Ovary (tissue), 9 donors: Measurements from ENCODE around the gene CCDC12. TPM values are rescaled to one million over a fixed set of nuclear protein-coding genes. Genes with fewer than 3 reads are reported as not detected.

Experiments used
- DNase-seq, 5 donors: peaks; one replicate each; pipeline ENCODE4 v3.0.0-alpha.2; 2019 to 2020
- H3K27ac ChIP-seq, 2 donors: fragments of 200-600 bp; one replicate each; pipeline versions ENCODE4 v1.5.1 to v1.8.0; 2019 to 2022
- H3K27me3 ChIP-seq: fragments of 200-600 bp; one replicate; pipeline ENCODE4 v1.8.0; 2022
- H3K36me3 ChIP-seq: fragments of 200-600 bp; sonication (generic); one replicate; pipeline ENCODE4 v1.5.1; 2019
- H3K4me1 ChIP-seq: one replicate; pipeline ENCODE4 v1.8.1; 2013; ENCODE audit warnings: mild to moderate bottlenecking, moderate library complexity; ENCODE audit not compliant: insufficient read depth
- H3K4me3 ChIP-seq: fragments of 200-600 bp; sonication (generic); one replicate; pipeline ENCODE4 v1.5.1; 2017
- H3K9me3 ChIP-seq, 2 donors: fragments of 200-600 bp in 1 of 2; sonication (generic) in 1 of 2; one replicate each; pipeline versions ENCODE4 v1.5.1 to v1.8.1; 2013 to 2019; ENCODE audit warnings: mild to moderate bottlenecking in 1 of 2, moderate library complexity in 1 of 2
- EP300 ChIP-seq: sonication (generic); formaldehyde crosslinking; IDR thresholded peaks from one replicate; pipeline ENCODE4 v1.6.1; 2017; ENCODE audit warnings: antibody characterized with exemption
- POLR2A ChIP-seq: fragments of 450-650 bp; IDR thresholded peaks from one replicate; pipeline ENCODE4 v1.6.1; 2017; ENCODE audit warnings: antibody characterized with exemption, mild to moderate bottlenecking, moderate library complexity
- WGBS, 3 donors: extraction: QIAGEN DNeasy Blood & Tissue Kit in 1 of 3; methylation state at CpG; one replicate each; pipeline versions ENCODE4 v1.1.5 to v1.1.7; 2013 to 2017; 5-methylcytosine and 5-hydroxymethylcytosine counted together
- intact Hi-C, 4 donors: fragments of 100-400 bp; cut with DNase I; formaldehyde crosslinking; loops; one replicate each; pipeline versions ENCODE4 v1.11.0 to v1.15.1; 2022 to 2023
- polyA plus RNA-seq, 2 donors: library from polyadenylated mRNA; stranded (reverse); fragments of 200-250 nt in 1 of 2; fragments of 350-450 nt in 1 of 2; fragmentation: Illumina TruSeq in 1 of 2; extraction: RNeasy Lipid Tissue Mini Kit (QIAGEN cat#74804) in 1 of 2; gene quantifications; one replicate each; pipeline ENCODE4 v1.2.3, GENCODE V29; 2013 to 2014
- total RNA-seq, 7 donors: library from RNA; depleted of rRNA in 2 of 7; stranded (reverse); fragments of >200 nt in 2 of 7; fragmentation: NEBNext Ultra II Directional in 3 of 7; extraction: Animal tissue kit (Norgen Biotek cat#: 25700) in 3 of 7; gene quantifications; one replicate each; pipeline versions ENCODE4 v1.1.0 to v1.2.4, GENCODE V29; 2016 to 2023
- TF ChIP-seq, protein P1 (sequence below), 3 donors: fragments of 450-650 bp in 2 of 3; fragments of 200-600 bp in 1 of 3; IDR thresholded peaks; one replicate each; pipeline versions ENCODE4 v1.5.1 to v1.8.0; 2016 to 2022; ENCODE audit warnings: antibody characterized with exemption in 3 of 3, mild to moderate bottlenecking in 1 of 3
- donor health status: DM: no; HTN: no; CAD: no; lungs with moderate emphysema.
- donor health status: DM: no; HTN: no; CAD: no.
- donor health status: Bipolar disorder and iron deficiency.
- donor health status: DM: yes; HTN: yes; CAD: no.
- donor health status: DM: no; HTN: no; CAD: no.
- donor health status: DM: yes; HTN: yes; CAD: no.

CCDC12 gene
- total and polyA plus RNA-seq, 9 donors = 32.2 to 66.7 (median 42.3) TPM

DNA sequence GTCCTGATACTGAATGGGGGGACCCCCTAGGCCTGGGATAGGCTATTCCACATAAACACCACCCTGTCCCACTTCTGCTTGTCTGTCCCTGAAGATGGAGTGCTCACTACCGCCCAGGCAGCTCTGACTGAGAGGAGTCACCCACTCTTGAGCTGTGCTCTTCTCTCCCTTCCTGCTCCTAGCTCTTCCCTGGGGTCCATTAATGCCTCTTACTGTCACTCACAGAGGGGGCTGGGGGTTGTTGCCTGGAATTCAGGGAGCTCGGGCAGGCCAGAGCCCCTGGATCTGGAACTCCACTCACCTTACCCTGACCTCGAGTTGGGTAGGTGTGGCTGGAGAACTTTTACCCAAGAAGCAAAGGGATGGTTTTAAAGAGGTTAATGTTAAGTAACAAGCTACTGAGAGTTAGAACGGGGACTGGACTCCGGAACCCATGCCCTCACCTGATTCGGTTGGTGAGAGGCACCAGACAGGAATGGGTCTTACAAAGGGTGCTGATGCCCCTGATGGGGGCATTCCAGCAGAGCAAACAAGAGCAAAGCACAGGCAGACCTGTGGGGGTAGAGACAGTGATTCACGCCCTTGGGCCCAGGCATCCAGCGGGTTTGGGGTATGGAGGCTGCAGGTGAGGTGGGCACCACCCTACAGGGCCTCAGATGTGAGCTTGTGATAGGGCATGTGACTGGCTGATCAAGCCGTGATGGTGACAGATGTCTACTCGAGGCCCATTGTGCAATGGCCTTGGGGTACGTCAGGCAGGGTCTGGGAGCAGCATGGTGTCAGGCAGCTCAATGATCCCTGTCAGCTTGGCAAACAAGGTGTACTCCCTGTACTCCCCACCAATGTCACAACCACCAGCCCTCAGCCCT lies 8.3 kb upstream of the CCDC12 start:
- TF ChIP-seq, protein P1, sequence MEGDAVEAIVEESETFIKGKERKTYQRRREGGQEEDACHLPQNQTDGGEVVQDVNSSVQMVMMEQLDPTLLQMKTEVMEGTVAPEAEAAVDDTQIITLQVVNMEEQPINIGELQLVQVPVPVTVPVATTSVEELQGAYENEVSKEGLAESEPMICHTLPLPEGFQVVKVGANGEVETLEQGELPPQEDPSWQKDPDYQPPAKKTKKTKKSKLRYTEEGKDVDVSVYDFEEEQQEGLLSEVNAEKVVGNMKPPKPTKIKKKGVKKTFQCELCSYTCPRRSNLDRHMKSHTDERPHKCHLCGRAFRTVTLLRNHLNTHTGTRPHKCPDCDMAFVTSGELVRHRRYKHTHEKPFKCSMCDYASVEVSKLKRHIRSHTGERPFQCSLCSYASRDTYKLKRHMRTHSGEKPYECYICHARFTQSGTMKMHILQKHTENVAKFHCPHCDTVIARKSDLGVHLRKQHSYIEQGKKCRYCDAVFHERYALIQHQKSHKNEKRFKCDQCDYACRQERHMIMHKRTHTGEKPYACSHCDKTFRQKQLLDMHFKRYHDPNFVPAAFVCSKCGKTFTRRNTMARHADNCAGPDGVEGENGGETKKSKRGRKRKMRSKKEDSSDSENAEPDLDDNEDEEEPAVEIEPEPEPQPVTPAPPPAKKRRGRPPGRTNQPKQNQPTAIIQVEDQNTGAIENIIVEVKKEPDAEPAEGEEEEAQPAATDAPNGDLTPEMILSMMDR (IDR thresholded peaks at IDR 0.05) = no peak
- no peak for TF ChIP-seq POLR2A
- Histone ChIP-seq H3K27me3 (no peaks in the 10 kb centered on the region), H3K4me1 (no peaks in the 10 kb centered on the region), H3K4me3 (no peak overlapping the region), H3K36me3 (no peaks in the 10 kb centered on the region), H3K9me3 (no peaks in the 10 kb centered on the region), H3K27ac (no peak overlapping the region)
- intact Hi-C loops = no loop called here
- 87 to 91% (median 90%) methylated on average over 11 of the region's 11 CpGs for whole genome bisulfite sequencing, 3 donors
- DNase-seq = no peak

DNA sequence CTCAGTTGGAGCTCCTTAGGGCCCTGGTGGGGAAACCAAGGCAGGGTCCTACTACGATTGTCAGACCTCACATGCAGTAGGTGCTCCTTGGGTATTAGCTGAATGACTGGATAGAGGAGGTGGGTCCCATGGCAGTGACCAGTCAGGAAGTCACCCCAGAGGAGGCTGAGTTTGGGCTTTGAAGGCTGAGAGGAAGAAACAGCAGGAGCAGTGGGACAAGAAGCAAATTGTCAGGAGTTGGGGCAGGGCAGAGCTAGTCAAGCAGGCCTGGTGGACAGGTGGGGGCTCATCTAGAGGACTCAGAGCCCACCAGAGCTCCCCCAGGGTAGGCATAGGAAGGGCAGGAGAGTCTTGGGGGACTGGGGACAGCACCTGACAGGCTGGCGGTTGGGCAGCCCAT lies 6.0 kb upstream of the CCDC12 start:
- WGBS, 3 donors = 94 to 100% (median 97%) methylated on average over 1 to 2 of the region's 2 CpGs
- TF ChIP-seq, protein P1 (IDR thresholded peaks at IDR 0.05) = no peak
- TF ChIP-seq POLR2A (no peak), EP300 (no peak)
- H3K9me3 ChIP-seq = no peaks in the 10 kb centered on the region
- H3K4me1 ChIP-seq = peaks cover 2% of the 10 kb centered on the region
- no peak overlapping the region for H3K4me3 ChIP-seq
- no peaks in the 10 kb centered on the region for H3K36me3 ChIP-seq
- DNase-seq = no peak
- intact Hi-C loops = no loop called here
- H3K27me3 ChIP-seq = no peaks in the 10 kb centered on the region
- H3K27ac ChIP-seq = no peak overlapping the region

DNA sequence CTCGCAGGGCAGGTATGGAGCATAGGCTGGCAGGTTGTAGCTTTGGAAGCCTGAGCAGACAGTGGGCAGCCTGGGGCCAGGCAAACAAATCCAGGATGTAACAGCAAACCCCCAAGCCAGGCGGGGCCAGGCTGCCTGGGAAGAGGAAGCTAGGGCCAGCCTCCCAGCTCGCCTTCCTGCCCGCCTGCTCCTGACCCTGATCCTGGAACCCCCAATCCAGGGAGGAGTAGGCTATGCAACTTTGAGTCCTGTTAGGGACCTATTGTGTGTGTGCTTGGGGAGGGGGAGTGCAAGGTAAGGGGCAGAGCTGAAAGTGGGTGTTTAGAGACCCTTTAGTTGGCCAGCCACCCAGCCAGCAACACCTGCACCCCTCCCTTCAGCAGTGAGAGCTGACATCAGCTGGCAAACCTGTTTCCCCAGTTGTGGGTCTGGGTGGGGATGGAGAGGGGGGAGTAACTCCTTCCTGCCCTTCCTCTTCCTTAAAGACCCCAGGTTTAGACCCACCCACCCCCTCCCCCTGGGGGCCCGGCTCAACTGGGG lies 5.5 kb upstream of the CCDC12 start:
- no peak overlapping the region for H3K4me3 ChIP-seq
- H3K9me3 ChIP-seq = no peaks in the 10 kb centered on the region
- no peak overlapping the region for H3K27ac ChIP-seq
- no peak for TF ChIP-seq EP300
- TF ChIP-seq, protein P1 (IDR thresholded peaks at IDR 0.05) = no peak
- TF ChIP-seq POLR2A = no peak
- H3K27me3 ChIP-seq = no peaks in the 10 kb centered on the region
- peaks cover 2% of the 10 kb centered on the region for H3K4me1 ChIP-seq
- intact Hi-C loops = no loop called here
- H3K36me3 ChIP-seq = no peaks in the 10 kb centered on the region
- no peak for DNase-seq
- 65 to 79% (median 67%) methylated on average over 5 of the region's 5 CpGs for WGBS, 3 donors

DNA sequence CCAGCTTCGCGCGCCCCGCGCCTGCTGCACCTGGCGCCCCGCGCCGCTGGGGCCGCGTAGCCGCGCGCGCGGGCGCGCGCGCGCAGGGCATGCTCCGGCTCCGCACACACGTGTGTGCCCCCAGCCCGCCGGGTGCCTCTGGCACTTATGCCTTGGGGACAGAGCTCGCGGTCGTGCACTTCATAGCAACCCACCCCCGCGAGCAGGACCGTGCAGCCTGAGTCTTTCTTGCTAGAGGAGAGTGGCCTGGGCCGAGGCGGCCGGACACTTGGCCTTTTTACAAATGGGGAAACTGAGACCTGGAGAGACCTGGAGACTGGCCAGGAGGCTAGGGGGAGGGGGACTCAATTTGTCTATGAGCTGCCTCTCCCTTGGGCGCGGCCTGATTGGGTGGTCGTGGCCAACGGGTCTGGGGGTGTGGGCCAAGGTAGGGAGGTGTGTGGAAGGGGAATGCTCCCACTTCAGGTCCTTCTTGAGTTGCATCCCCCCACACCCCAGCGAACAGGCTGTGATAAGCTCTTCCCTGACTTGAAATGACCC lies 3.5 kb upstream of the CCDC12 start:
- no peaks in the 10 kb centered on the region for H3K27me3 ChIP-seq
- 5 to 11% (median 7%) methylated on average over 11 to 34 of the region's 40 CpGs for WGBS, 3 donors
- H3K36me3 ChIP-seq = no peaks in the 10 kb centered on the region
- DNase-seq = peak; percentile 48 to 69 (median 62)
- peak overlapping the region; percentile 59 for H3K4me3 ChIP-seq
- peaks cover 3% of the 10 kb centered on the region for H3K4me1 ChIP-seq
- no peak for TF ChIP-seq EP300
- TF ChIP-seq POLR2A = no peak
- TF ChIP-seq, protein P1 (IDR thresholded peaks at IDR 0.05) = no peak
- H3K9me3 ChIP-seq = no peaks in the 10 kb centered on the region
- no peak overlapping the region for H3K27ac ChIP-seq
- intact Hi-C loops = loop anchor here in 1 of 4 donors (5.0 kb wide), 1 partner anchor 43 kb away; no protein-coding TSS in a partner anchor
